NK-92 treated with Interleukin-12 subunit alpha and Interleukin-12 subunit beta, amount 100 ng/mL, for 24 hours (cell line): Measurements from ENCODE around the gene NINJ2.

Source experiments
- DNase-seq: peaks from one replicate; lab custom pipeline; 2025; lab: John Stamatoyannopoulos, UW

The NINJ2 gene

GRCh38 chr12:546920-547845, 116.1 kb downstream of the NINJ2 start:
- peak; percentile 11 for DNase-seq

- DNase-seq = no peak
These were observed 116.9 kb downstream of the NINJ2 start for GRCh38 chr12:546265-546919.

GRCh38 chr12:545835-546234, 117.4 kb downstream of the NINJ2 start:
- no peak for DNase-seq

- DNase-seq = no peak
These were observed 118.2 kb downstream of the NINJ2 start for GRCh38 chr12:544941-545635.

GRCh38 chr12:544142-544541, 119.1 kb downstream of the NINJ2 start:
- DNase-seq = no peak

GRCh38 chr12:543114-543451, 120.2 kb downstream of the NINJ2 start:
- DNase-seq = no peak

- DNase-seq = no peak
These were observed 120.7 kb downstream of the NINJ2 start for GRCh38 chr12:542395-543113.

GRCh38 chr12:541676-542324, 121.4 kb downstream of the NINJ2 start:
- DNase-seq = no peak

GRCh38 chr12:539540-540310, 123.5 kb downstream of the NINJ2 start:
- DNase-seq = no peak

GRCh38 chr12:538731-539539, 124.3 kb downstream of the NINJ2 start:
- DNase-seq = no peak

GRCh38 chr12:537772-538171, 125.5 kb downstream of the NINJ2 start:
- no peak for DNase-seq

- no peak for DNase-seq
These were observed 126.4 kb downstream of the NINJ2 start for GRCh38 chr12:536751-537245.

GRCh38 chr12:535396-535795, 127.8 kb downstream of the NINJ2 start:
- no peak for DNase-seq

- no peak for DNase-seq
These were observed 129.0 kb downstream of the NINJ2 start for GRCh38 chr12:534216-534615.

GRCh38 chr12:533718-534117, 129.5 kb downstream of the NINJ2 start:
- no peak for DNase-seq

GRCh38 chr12:532908-533565, 130.2 kb downstream of the NINJ2 start:
- peak; percentile 17 for DNase-seq

- DNase-seq = no peak
These were observed 131.2 kb downstream of the NINJ2 start for GRCh38 chr12:531951-532585.

- no peak for DNase-seq
These were observed 132.4 kb downstream of the NINJ2 start for GRCh38 chr12:530821-531220.

GRCh38 chr12:530308-530707, 132.9 kb downstream of the NINJ2 start:
- no peak for DNase-seq
